Skeletal muscle tissue (tissue), 4 donors: ENCODE results near the gene TOMM40L. TPM values are rescaled to one million over a fixed set of nuclear protein-coding genes. Genes with fewer than 3 reads are reported as not detected.
A peak's percentile ranks its signal among the peaks of the same experiment; 100 is the strongest.
"Not testable (repeated sequence)": the region's sequence is repeated elsewhere in the genome, so short reads cannot be mapped to it uniquely, and the experiment has no call there.

Experiments
- H3K27ac ChIP-seq: one replicate; pipeline ENCODE4 v1.7.0; 2013; ENCODE audit warnings: mild to moderate bottlenecking, low read depth, low read length, inconsistent platforms
- H3K27me3 ChIP-seq, 3 donors: one replicate each; pipeline ENCODE4 v1.7.0; 2013; ENCODE audit warnings: low read length in 3 of 3; ENCODE audit not compliant: control insufficient read depth in 3 of 3, insufficient read depth in 3 of 3
- H3K36me3 ChIP-seq, 3 donors: one replicate each; pipeline ENCODE4 v1.7.0; 2013; ENCODE audit warnings: low read length in 3 of 3; ENCODE audit not compliant: control insufficient read depth in 3 of 3, insufficient read depth in 3 of 3
- H3K4me1 ChIP-seq, 3 donors: one replicate each; pipeline ENCODE4 v1.7.0; 2013; ENCODE audit warnings: low read length in 3 of 3, mild to moderate bottlenecking in 3 of 3; ENCODE audit not compliant: control insufficient read depth in 3 of 3, insufficient read depth in 3 of 3
- H3K4me3 ChIP-seq, 3 donors: one replicate each; pipeline ENCODE4 v1.7.0; 2013; ENCODE audit warnings: low read length in 3 of 3
- H3K9ac ChIP-seq, 3 donors: one replicate each; pipeline ENCODE4 v1.7.0; 2013; ENCODE audit warnings: low read length in 3 of 3, mild to moderate bottlenecking in 3 of 3, moderate library complexity in 2 of 3, low read depth in 1 of 3
- H3K9me3 ChIP-seq, 3 donors: one replicate each; pipeline ENCODE4 v1.7.0; 2013; ENCODE audit warnings: low read length in 3 of 3; ENCODE audit not compliant: control insufficient read depth in 3 of 3
- total RNA-seq: library from RNA; depleted of rRNA; stranded (reverse); fragments of >200 nt; gene quantifications from one replicate; pipeline ENCODE4 v1.2.3, GENCODE V29; 2014
- donor health status: Osteomylitis.

TOMM40L gene
- total RNA-seq, 1 donor from 2014 or later = 10.4 TPM

- Histone ChIP-seq H3K27me3 (no peaks in the 10 kb centered on the region), H3K36me3 (peaks cover 11 to 16% (median 12%) of the 10 kb centered on the region in 3 donors), H3K4me1 (peaks cover 0 to 5% (median 0%) of the 10 kb centered on the region in 3 donors), H3K27ac (no peak overlapping the region), H3K9me3 (no peaks in the 10 kb centered on the region), H3K9ac (no peak overlapping the region), H3K4me3 (no peak overlapping the region)
Observed at GRCh38 chr1:161218301-161219077, 7.4 kb upstream of the TOMM40L start.

GRCh38 chr1:161219078-161219892 is 6.6 kb upstream of the TOMM40L start:
- no peaks in the 10 kb centered on the region for H3K27me3 ChIP-seq
- H3K4me3 ChIP-seq = no peak overlapping the region
- no peak overlapping the region for H3K27ac ChIP-seq
- peaks cover 0 to 5% (median 0%) of the 10 kb centered on the region in 3 donors for H3K4me1 ChIP-seq
- H3K9ac ChIP-seq = no peak overlapping the region
- no peaks in the 10 kb centered on the region for H3K9me3 ChIP-seq
- H3K36me3 ChIP-seq = peaks cover 3 to 8% (median 4%) of the 10 kb centered on the region in 3 donors

GRCh38 chr1:161220002-161220401 is 5.9 kb upstream of the TOMM40L start:
- no peak overlapping the region for H3K27ac ChIP-seq
- H3K9me3 ChIP-seq = no peaks in the 10 kb centered on the region
- peaks cover 0 to 5% (median under 1%) of the 10 kb centered on the region in 3 donors for H3K4me1 ChIP-seq
- no peak overlapping the region for H3K9ac ChIP-seq
- no peaks in the 10 kb centered on the region for H3K27me3 ChIP-seq
- H3K4me3 ChIP-seq = no peak overlapping the region
- peaks cover 0 to 3% (median 3%) of the 10 kb centered on the region in 3 donors for H3K36me3 ChIP-seq

- H3K27ac ChIP-seq = no peak overlapping the region
- no peak overlapping the region for H3K9ac ChIP-seq
- H3K36me3 ChIP-seq = no peaks in the 10 kb centered on the region
- no peaks in the 10 kb centered on the region for H3K27me3 ChIP-seq
- no peaks in the 10 kb centered on the region for H3K9me3 ChIP-seq
- H3K4me3 ChIP-seq = no peak overlapping the region
- H3K4me1 ChIP-seq = peaks cover 15 to 22% (median 18%) of the 10 kb centered on the region in 3 donors
Observed at GRCh38 chr1:161222175-161223019, 3.5 kb upstream of the TOMM40L start.

- peaks cover 11 to 13% (median 12%) of the 10 kb centered on the region in 3 donors for H3K36me3 ChIP-seq
- H3K27me3 ChIP-seq = no peaks in the 10 kb centered on the region
- H3K4me3 ChIP-seq = no peak overlapping the region
- no peaks in the 10 kb centered on the region for H3K9me3 ChIP-seq
- H3K4me1 ChIP-seq = peaks cover 20 to 25% (median 22%) of the 10 kb centered on the region in 3 donors
- H3K9ac ChIP-seq = no peak overlapping the region
- no peak overlapping the region for H3K27ac ChIP-seq
Observed at GRCh38 chr1:161223805-161224694, 1.8 kb upstream of the TOMM40L start.

GRCh38 chr1:161224695-161225087 is 1.2 kb upstream of the TOMM40L start:
- H3K4me3 ChIP-seq, H3K9me3 ChIP-seq, H3K27me3 ChIP-seq, H3K27ac ChIP-seq, H3K9ac ChIP-seq: not testable (repeated sequence)
- Histone ChIP-seq H3K36me3 (peaks cover 17 to 19% (median 19%) of the 10 kb centered on the region in 3 donors), H3K4me1 (peaks cover 20 to 25% (median 22%) of the 10 kb centered on the region in 3 donors)

GRCh38 chr1:161225178-161225533 is 704 bp upstream of the TOMM40L start:
- H3K4me3 ChIP-seq = peak overlapping the region; percentile 26 to 60 (median 57)
- H3K27me3 ChIP-seq = no peaks in the 10 kb centered on the region
- peak overlapping the region; percentile 10 to 45 (median 32) for H3K9ac ChIP-seq
- H3K36me3 ChIP-seq = peaks cover 22 to 24% (median 22%) of the 10 kb centered on the region in 3 donors
- H3K27ac ChIP-seq = peak overlapping the region; percentile 74
- no peaks in the 10 kb centered on the region for H3K9me3 ChIP-seq
- H3K4me1 ChIP-seq = peaks cover 20 to 25% (median 22%) of the 10 kb centered on the region in 3 donors

- peak overlapping the region; percentile 74 for H3K27ac ChIP-seq
- H3K9me3 ChIP-seq = no peaks in the 10 kb centered on the region
- no peaks in the 10 kb centered on the region for H3K27me3 ChIP-seq
- H3K9ac ChIP-seq = peak overlapping the region; percentile 84 to 95 (median 85)
- peak overlapping the region; percentile 98 to 99 (median 99) for H3K4me3 ChIP-seq
- peaks cover 20 to 25% (median 22%) of the 10 kb centered on the region in 3 donors for H3K4me1 ChIP-seq
- H3K36me3 ChIP-seq = peaks cover 24 to 32% (median 27%) of the 10 kb centered on the region in 3 donors
Observed at GRCh38 chr1:161226320-161226711, 456 bp downstream of the TOMM40L start.

GRCh38 chr1:161226759-161227158 is 899 bp downstream of the TOMM40L start:
- peak overlapping the region; percentile 98 to 99 (median 99) for H3K4me3 ChIP-seq
- peaks cover 20 to 25% (median 22%) of the 10 kb centered on the region in 3 donors for H3K4me1 ChIP-seq
- peak overlapping the region; percentile 84 to 95 (median 85) for H3K9ac ChIP-seq
- peak overlapping the region; percentile 74 for H3K27ac ChIP-seq
- no peaks in the 10 kb centered on the region for H3K9me3 ChIP-seq
- H3K36me3 ChIP-seq = peaks cover 24 to 32% (median 27%) of the 10 kb centered on the region in 3 donors
- H3K27me3 ChIP-seq = no peaks in the 10 kb centered on the region
